PFSK-1 (cell line): Measurements from ENCODE around the gene SLC30A1.

ENCODE experiments used
- FOXP2 ChIP-seq: optimal IDR thresholded peaks from 2 replicates; pipeline ENCODE3; 2011; ENCODE audit warnings: borderline replicate concordance, control low read depth, inconsistent platforms; ENCODE audit not compliant: insufficient read depth; ENCODE audit errors: extremely low read length, extremely low read depth
- POLR2AphosphoS5 ChIP-seq: IDR thresholded peaks from 2 replicates; pipeline ENCODE4 v1.6.1; 2012; ENCODE audit warnings: low read depth, mild to moderate bottlenecking, control low read depth, low read length, moderate library complexity
- SIN3A ChIP-seq: IDR thresholded peaks from 2 replicates; pipeline ENCODE4 v1.6.1; 2012; ENCODE audit warnings: mild to moderate bottlenecking, low read length, moderate library complexity, borderline replicate concordance; ENCODE audit not compliant: insufficient read depth
- TAF1 ChIP-seq: IDR thresholded peaks from 2 replicates; pipeline ENCODE4 v1.6.1; 2012; ENCODE audit warnings: low read length, control low read depth, borderline replicate concordance; ENCODE audit not compliant: insufficient read depth
- TF ChIP-seq, protein P1 (sequence below), 2 experiments: IDR thresholded peaks; 2 replicates each; pipeline versions ENCODE4 v1.6.1 to v1.8.0; 2011 to 2012; ENCODE audit warnings: low read depth in 2 of 2, low read length in 2 of 2, control low read depth in 1 of 2, inconsistent platforms in 1 of 2, mild to moderate bottlenecking in 1 of 2, moderate library complexity in 1 of 2; ENCODE audit not compliant: insufficient read depth in 1 of 2

The SLC30A1 gene

GRCh38 chr1:211606914-211607753 lies 28.2 kb upstream of the SLC30A1 start:
- no peak for TF ChIP-seq FOXP2
- no peak for TF ChIP-seq POLR2AphosphoS5
- TF ChIP-seq TAF1: no peak
- no peak for TF ChIP-seq SIN3A
- TF ChIP-seq, protein P1, sequence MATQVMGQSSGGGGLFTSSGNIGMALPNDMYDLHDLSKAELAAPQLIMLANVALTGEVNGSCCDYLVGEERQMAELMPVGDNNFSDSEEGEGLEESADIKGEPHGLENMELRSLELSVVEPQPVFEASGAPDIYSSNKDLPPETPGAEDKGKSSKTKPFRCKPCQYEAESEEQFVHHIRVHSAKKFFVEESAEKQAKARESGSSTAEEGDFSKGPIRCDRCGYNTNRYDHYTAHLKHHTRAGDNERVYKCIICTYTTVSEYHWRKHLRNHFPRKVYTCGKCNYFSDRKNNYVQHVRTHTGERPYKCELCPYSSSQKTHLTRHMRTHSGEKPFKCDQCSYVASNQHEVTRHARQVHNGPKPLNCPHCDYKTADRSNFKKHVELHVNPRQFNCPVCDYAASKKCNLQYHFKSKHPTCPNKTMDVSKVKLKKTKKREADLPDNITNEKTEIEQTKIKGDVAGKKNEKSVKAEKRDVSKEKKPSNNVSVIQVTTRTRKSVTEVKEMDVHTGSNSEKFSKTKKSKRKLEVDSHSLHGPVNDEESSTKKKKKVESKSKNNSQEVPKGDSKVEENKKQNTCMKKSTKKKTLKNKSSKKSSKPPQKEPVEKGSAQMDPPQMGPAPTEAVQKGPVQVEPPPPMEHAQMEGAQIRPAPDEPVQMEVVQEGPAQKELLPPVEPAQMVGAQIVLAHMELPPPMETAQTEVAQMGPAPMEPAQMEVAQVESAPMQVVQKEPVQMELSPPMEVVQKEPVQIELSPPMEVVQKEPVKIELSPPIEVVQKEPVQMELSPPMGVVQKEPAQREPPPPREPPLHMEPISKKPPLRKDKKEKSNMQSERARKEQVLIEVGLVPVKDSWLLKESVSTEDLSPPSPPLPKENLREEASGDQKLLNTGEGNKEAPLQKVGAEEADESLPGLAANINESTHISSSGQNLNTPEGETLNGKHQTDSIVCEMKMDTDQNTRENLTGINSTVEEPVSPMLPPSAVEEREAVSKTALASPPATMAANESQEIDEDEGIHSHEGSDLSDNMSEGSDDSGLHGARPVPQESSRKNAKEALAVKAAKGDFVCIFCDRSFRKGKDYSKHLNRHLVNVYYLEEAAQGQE (IDR thresholded peaks at IDR 0.05; ENCODE audit: insufficient read depth in 1 of 2, low read depth in 2 of 2, low read length in 2 of 2): no peak

DNA sequence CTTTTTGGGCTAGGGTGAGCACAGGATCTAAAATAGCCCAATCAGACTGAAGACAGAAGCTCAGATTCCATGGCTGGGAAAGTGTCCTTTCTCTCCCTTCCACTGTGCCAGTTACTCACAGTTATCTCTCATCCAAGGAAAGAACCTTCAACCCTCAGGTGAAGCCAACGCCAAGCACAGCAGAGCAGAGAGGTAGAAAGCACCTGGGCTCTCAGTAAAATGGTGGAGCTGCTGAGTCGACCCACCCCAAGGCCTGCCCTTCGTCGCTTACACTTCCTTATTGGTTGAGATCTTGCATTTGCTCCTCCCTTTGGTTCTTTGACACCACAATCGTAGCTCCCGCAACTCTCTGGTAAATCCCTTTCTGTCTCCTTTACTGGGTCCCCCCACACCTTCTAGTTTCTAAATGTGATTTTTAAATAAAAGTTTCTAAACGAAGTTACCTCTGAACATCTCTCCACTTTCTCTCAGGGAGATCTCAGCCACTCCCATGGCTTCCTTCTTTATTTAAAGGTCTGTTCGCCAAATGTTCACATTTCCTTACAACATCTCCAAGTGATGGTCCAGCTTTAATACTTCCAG lies 27.5 kb upstream of the SLC30A1 start:
- TF ChIP-seq FOXP2 (no peak), TAF1 (no peak), POLR2AphosphoS5 (no peak), SIN3A (no peak)
- TF ChIP-seq, protein P1 (IDR thresholded peaks at IDR 0.05; ENCODE audit: insufficient read depth in 1 of 2, low read depth in 2 of 2, low read length in 2 of 2): no peak

- TF ChIP-seq POLR2AphosphoS5 (no peak), SIN3A (no peak), TAF1 (no peak), FOXP2 (no peak)
- TF ChIP-seq, protein P1 (IDR thresholded peaks at IDR 0.05; ENCODE audit: insufficient read depth in 1 of 2, low read depth in 2 of 2, low read length in 2 of 2): no peak
These were observed 26.8 kb upstream of the SLC30A1 start for GRCh38 chr1:211605603-211606331.

GRCh38 chr1:211605034-211605433 lies 26.1 kb upstream of the SLC30A1 start:
- TF ChIP-seq FOXP2 (no peak), POLR2AphosphoS5 (no peak), SIN3A (no peak)
- TF ChIP-seq, protein P1 (IDR thresholded peaks at IDR 0.05; ENCODE audit: insufficient read depth in 1 of 2, low read depth in 2 of 2, low read length in 2 of 2): peak in 1 of 2 experiments; percentile 52; a peak in 1 of 4 replicates
